GM12873 (cell line): ENCODE measurements around the gene ADARB2.

ENCODE experiments used
- CTCF ChIP-seq: IDR thresholded peaks from 2 replicates; pipeline ENCODE4 v1.5.1; 2012; ENCODE audit warnings: low read depth, mild to moderate bottlenecking, moderate library complexity, low read length, control low read depth; ENCODE audit not compliant: insufficient read depth; ENCODE audit errors: missing control alignments

ADARB2 gene

GRCh38 chr10:1309617-1310270 lies 427.6 kb downstream of the ADARB2 start:
- TF ChIP-seq CTCF: no peak

GRCh38 chr10:1308962-1309616 lies 428.2 kb downstream of the ADARB2 start:
- no peak for TF ChIP-seq CTCF

- no peak for TF ChIP-seq CTCF
These were observed 429.0 kb downstream of the ADARB2 start for GRCh38 chr10:1308173-1308961.

GRCh38 chr10:1301143-1301542 lies 436.2 kb downstream of the ADARB2 start:
- no peak for TF ChIP-seq CTCF

GRCh38 chr10:1300218-1300617 lies 437.1 kb downstream of the ADARB2 start:
- TF ChIP-seq CTCF: no peak

- TF ChIP-seq CTCF: no peak
These were observed 438.1 kb downstream of the ADARB2 start for GRCh38 chr10:1299041-1299726.
